Keratinocyte (primary cell): ENCODE data around the gene SLC8A3.

Source experiments
- EZH2 ChIP-seq: IDR thresholded peaks from one replicate; pipeline ENCODE4 v1.6.1; 2012; ENCODE audit warnings: inconsistent platforms, mild to moderate bottlenecking, low read length, moderate library complexity
- TF ChIP-seq, protein P1 (sequence below), 3 experiments: IDR thresholded peaks in 1 of 3; conservative IDR thresholded peaks in 1 of 3; optimal IDR thresholded peaks in 1 of 3; 2 replicates in 2 of 3; 3 replicates in 1 of 3; pipeline versions ENCODE3 to v1.5.1; 2011; ENCODE audit warnings: low read length in 3 of 3, mild to moderate bottlenecking in 3 of 3, moderate library complexity in 2 of 3, control low read depth in 1 of 3, inconsistent platforms in 1 of 3; ENCODE audit not compliant: insufficient read depth in 2 of 3; ENCODE audit errors: extremely low read depth in 1 of 3

DNA sequence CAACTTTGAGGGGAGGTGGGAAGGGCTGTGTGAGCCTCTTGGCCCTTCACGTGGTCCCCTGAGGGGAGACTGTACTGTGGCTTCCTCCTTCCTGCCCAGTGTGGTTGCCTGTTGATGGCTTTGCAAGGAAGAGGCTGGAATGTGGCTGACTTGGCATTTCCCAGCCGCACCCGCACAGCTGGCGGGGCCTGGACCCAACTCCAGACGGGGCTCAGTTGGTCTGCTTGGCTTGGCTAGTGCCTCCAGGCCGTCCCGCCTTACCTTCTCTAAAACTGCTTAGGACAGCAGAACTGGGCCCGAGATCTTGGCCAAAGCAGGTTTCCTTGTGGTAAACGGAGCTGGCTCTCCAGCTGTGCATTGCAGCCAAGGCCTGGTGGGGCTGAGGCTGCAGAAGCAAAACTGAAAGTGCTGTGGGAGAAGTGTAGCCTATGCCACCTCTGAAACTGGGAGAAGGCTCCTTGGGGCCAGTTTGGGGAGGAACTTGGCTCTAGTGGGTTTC is 170.0 kb downstream of the SLC8A3 start:
- TF ChIP-seq EZH2: no peak
- TF ChIP-seq, protein P1, sequence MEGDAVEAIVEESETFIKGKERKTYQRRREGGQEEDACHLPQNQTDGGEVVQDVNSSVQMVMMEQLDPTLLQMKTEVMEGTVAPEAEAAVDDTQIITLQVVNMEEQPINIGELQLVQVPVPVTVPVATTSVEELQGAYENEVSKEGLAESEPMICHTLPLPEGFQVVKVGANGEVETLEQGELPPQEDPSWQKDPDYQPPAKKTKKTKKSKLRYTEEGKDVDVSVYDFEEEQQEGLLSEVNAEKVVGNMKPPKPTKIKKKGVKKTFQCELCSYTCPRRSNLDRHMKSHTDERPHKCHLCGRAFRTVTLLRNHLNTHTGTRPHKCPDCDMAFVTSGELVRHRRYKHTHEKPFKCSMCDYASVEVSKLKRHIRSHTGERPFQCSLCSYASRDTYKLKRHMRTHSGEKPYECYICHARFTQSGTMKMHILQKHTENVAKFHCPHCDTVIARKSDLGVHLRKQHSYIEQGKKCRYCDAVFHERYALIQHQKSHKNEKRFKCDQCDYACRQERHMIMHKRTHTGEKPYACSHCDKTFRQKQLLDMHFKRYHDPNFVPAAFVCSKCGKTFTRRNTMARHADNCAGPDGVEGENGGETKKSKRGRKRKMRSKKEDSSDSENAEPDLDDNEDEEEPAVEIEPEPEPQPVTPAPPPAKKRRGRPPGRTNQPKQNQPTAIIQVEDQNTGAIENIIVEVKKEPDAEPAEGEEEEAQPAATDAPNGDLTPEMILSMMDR (optimal IDR thresholded peaks at IDR 0.05 in 1 of 3, IDR thresholded peaks at IDR 0.05 in 1 of 3, conservative IDR thresholded peaks at IDR 0.05 in 1 of 3; ENCODE audit: extremely low read depth in 1 of 3, insufficient read depth in 2 of 3, low read length in 3 of 3): no peak
